Heart right ventricle (tissue), 16 donors: ENCODE results near the gene MRPL44. TPM values are rescaled to one million over a fixed set of nuclear protein-coding genes. Genes with fewer than 3 reads are reported as not detected.

ENCODE experiments used
- ATAC-seq, 8 donors: fragments of 200-7000 bp; cut with Tn5 transposase; one replicate each; pipeline ENCODE4 v1.9.1; 2020; ENCODE audit warnings: mild to moderate bottlenecking in 8 of 8, moderate library complexity in 8 of 8, moderate number of reproducible peaks in 1 of 8
- DNase-seq, 2 donors: peaks; one replicate each; pipeline ENCODE4 v3.0.0-alpha.2; 2020
- H3K27ac ChIP-seq, 10 donors: fragments of 200-600 bp; sonication (generic) in 2 of 10; one replicate each; pipeline versions ENCODE4 v1.5.0 to v1.8.0; 2020 to 2022; ENCODE audit warnings: mild to moderate bottlenecking in 3 of 10
- H3K27me3 ChIP-seq, 7 donors: fragments of 200-600 bp; one replicate each; pipeline ENCODE4 v1.8.0; 2021 to 2022; ENCODE audit warnings: mild to moderate bottlenecking in 2 of 7
- H3K36me3 ChIP-seq, 9 donors: fragments of 200-600 bp; sonication (generic) in 1 of 9; one replicate each; pipeline versions ENCODE4 v1.5.0 to v1.8.0; 2020 to 2022; ENCODE audit warnings: mild to moderate bottlenecking in 2 of 9
- H3K4me1 ChIP-seq, 9 donors: fragments of 200-600 bp; sonication (generic) in 1 of 9; one replicate each; pipeline versions ENCODE4 v1.5.0 to v1.8.0; 2020 to 2022; ENCODE audit warnings: mild to moderate bottlenecking in 4 of 9
- H3K4me3 ChIP-seq, 10 donors: fragments of 200-600 bp; sonication (generic) in 2 of 10; one replicate each; pipeline versions ENCODE4 v1.5.0 to v1.8.0; 2020 to 2022; ENCODE audit warnings: mild to moderate bottlenecking in 7 of 10, moderate library complexity in 2 of 10
- H3K9me3 ChIP-seq, 11 donors: fragments of 200-600 bp in 10 of 11; sonication (generic) in 2 of 11; one replicate each; pipeline versions ENCODE4 v1.5.0 to v1.8.0; 2013 to 2022; ENCODE audit warnings: mild to moderate bottlenecking in 2 of 11, control low read depth in 1 of 11, moderate library complexity in 1 of 11
- CTCF ChIP-seq, 9 donors: fragments of 200-600 bp; sonication (generic) in 2 of 9; IDR thresholded peaks; one replicate each; pipeline versions ENCODE4 v1.5.0 to v1.8.0; 2021 to 2022; ENCODE audit warnings: antibody characterized with exemption in 9 of 9, mild to moderate bottlenecking in 5 of 9, moderate library complexity in 1 of 9
- WGBS, 2 donors: extraction: QIAGEN DNeasy Blood & Tissue Kit; methylation state at CpG; one replicate each; pipeline ENCODE4 v1.1.7; 2013; ENCODE audit warnings: inconsistent platforms in 1 of 2; 5-methylcytosine and 5-hydroxymethylcytosine counted together
- intact Hi-C, 10 donors: fragments of 100-400 bp; cut with DNase I; formaldehyde crosslinking; loops; one replicate each; pipeline versions ENCODE4 v1.11.1 to v1.14.2; 2022
- polyA plus RNA-seq, 2 donors: library from polyadenylated mRNA; stranded (reverse); fragments of 200-250 nt; gene quantifications; one replicate each; pipeline ENCODE4 v1.2.3, GENCODE V29; 2013
- total RNA-seq, 10 donors: library from RNA; stranded (reverse); fragmentation: NEBNext Ultra II Directional in 3 of 10; extraction: Animal tissue kit (Norgen Biotek cat#: 25700) in 3 of 10; gene quantifications; one replicate each; pipeline versions ENCODE4 v1.2.1 to v1.2.4, GENCODE V29; 2021 to 2023
- donor health status: Arrhythmogenic right ventricular cardiomyopathy.
- donor health status: ischemic (EF 13 %, LVEDD 7.1; RV severe dilation, severe dysfunction).
- donor health status: healthy with polysubstance abuse.
- donor health status: DM: no; HTN: yes; CAD: no.
- donor health status: DM: no; HTN: no; CAD: no.
- donor health status: ischemic (EF 25% LVEDD 6.9; RV normal size, moderate dysfunction).
- donor health status: ischemic (EF 25% LVEDD 5.7; RV mildly dilated, moderate dysfunction).
- donor health status: healthy.
- donor health status: DM: yes; HTN: yes; CAD: no.
- donor health status: Ischemic cardiomyopathy.
- donor health status: ischemic (EF 35%, LVEDD 5.7; RV mildly dilated, moderate dysfunction).
- donor health status: nonischemic (EF 11% LVEDD 7.7; RV severe dilation, severe dysfunction).
- donor health status: DM: yes; HTN: yes; CAD: no.
- donor health status: PGD.
- donor health status: ischemic (EF 29% LVEDD 5.4; RV normal size, mild dysfunction).
- donor health status: nonischemic (EF 23%, LVEDD 6.1; RV moderate dilation, normal function).

The MRPL44 gene
- total and polyA plus RNA-seq, 12 donors = 11.3 to 47.5 (median 39.5) TPM

- no peak overlapping the region for H3K27ac ChIP-seq
- no peak for DNase-seq
- ATAC-seq = no peak
- no peaks in the 10 kb centered on the region for H3K9me3 ChIP-seq
- no peak overlapping the region for H3K4me3 ChIP-seq
- peaks cover under 1 to 45% (median 21%) of the 10 kb centered on the region in 9 donors for H3K4me1 ChIP-seq
- TF ChIP-seq CTCF (IDR thresholded peaks at IDR 0.05) = no peak
- H3K27me3 ChIP-seq = no peaks in the 10 kb centered on the region
- intact Hi-C loops = loop anchor here in 1 of 10 donors (10.0 kb wide), 1 partner anchor 50 kb away; no protein-coding TSS in a partner anchor
- peaks cover 0 to under 1% (median 0%) of the 10 kb centered on the region in 9 donors for H3K36me3 ChIP-seq
- 79 to 81% methylated on average over 3 of the region's 3 CpGs for WGBS, 2 donors
These were observed 2.9 kb upstream of the MRPL44 start for GRCh38 chr2:223954401-223954800.

GRCh38 chr2:223956300-223956699, 963 bp upstream of the MRPL44 start:
- DNase-seq (no peak), ATAC-seq (no peak)
- 90 to 92% methylated on average over 4 of the region's 4 CpGs for WGBS, 2 donors
- Histone ChIP-seq H3K9me3 (no peaks in the 10 kb centered on the region), H3K4me1 (peaks cover 12 to 45% (median 40%) of the 10 kb centered on the region in 9 donors), H3K27me3 (no peaks in the 10 kb centered on the region), H3K36me3 (peaks cover 0 to 19% (median 0%) of the 10 kb centered on the region in 9 donors), H3K4me3 (peak overlapping the region in 4 of 10 donors; percentile 87 to 97 (median 92)), H3K27ac (peak overlapping the region; percentile 47 to 93 (median 86))
- no peak for TF ChIP-seq CTCF (IDR thresholded peaks at IDR 0.05)
- intact Hi-C loops = loop anchor here in 1 of 10 donors (10.0 kb wide), 1 partner anchor 51 kb away; no protein-coding TSS in a partner anchor

- no peak for ATAC-seq
- H3K4me1 ChIP-seq = peaks cover 13 to 68% (median 58%) of the 10 kb centered on the region in 9 donors
- peak overlapping the region in 2 of 10 donors; percentile 25 to 40 for H3K27ac ChIP-seq
- peak in 1 of 2 donors; percentile 22 for DNase-seq
- TF ChIP-seq CTCF (IDR thresholded peaks at IDR 0.05) = no peak
- intact Hi-C loops = loop anchor here in 1 of 10 donors (10.0 kb wide), 1 partner anchor 55 kb away; no protein-coding TSS in a partner anchor
- H3K36me3 ChIP-seq = peaks cover 0 to 53% (median 0%) of the 10 kb centered on the region in 9 donors
- H3K9me3 ChIP-seq = no peaks in the 10 kb centered on the region
- peak overlapping the region in 3 of 10 donors; percentile 5 to 97 (median 89) for H3K4me3 ChIP-seq
- WGBS, 2 donors = 28 to 36% methylated on average over 5 of the region's 5 CpGs
- no peaks in the 10 kb centered on the region for H3K27me3 ChIP-seq
These were observed 2.4 kb downstream of the MRPL44 start for GRCh38 chr2:223959688-223960087.

- H3K4me1 ChIP-seq = peaks cover 0 to 9% (median 4%) of the 10 kb centered on the region in 9 donors
- no peak overlapping the region for H3K4me3 ChIP-seq
- no peaks in the 10 kb centered on the region for H3K27me3 ChIP-seq
- TF ChIP-seq CTCF (IDR thresholded peaks at IDR 0.05) = no peak
- no peaks in the 10 kb centered on the region for H3K9me3 ChIP-seq
- ATAC-seq (no peak), DNase-seq (no peak)
- 82 to 84% methylated on average over 2 of the region's 2 CpGs for WGBS, 2 donors
- peaks cover 0 to 63% (median 9%) of the 10 kb centered on the region in 9 donors for H3K36me3 ChIP-seq
- intact Hi-C loops = no loop called here
- H3K27ac ChIP-seq = no peak overlapping the region
These were observed 10.7 kb downstream of the MRPL44 start for GRCh38 chr2:223967981-223968380.
